Type B pancreatic cell (in vitro differentiated cells): ENCODE measurements around the gene PIN1. TPM values are rescaled to one million over a fixed set of nuclear protein-coding genes. Genes with fewer than 3 reads are reported as not detected.
"Not testable (repeated sequence)": the region's sequence is repeated elsewhere in the genome, so short reads cannot be mapped to it uniquely, and the experiment has no call there.

ENCODE experiments used
- DNase-seq: peaks from one replicate; pipeline ENCODE4 v3.0.0; 2021; ENCODE audit warnings: mixed read lengths; ENCODE audit not compliant: unreplicated experiment; ENCODE audit errors: extremely low spot score
- H3K27ac Mint-ChIP-seq: 2 replicates; pipeline ENCODE4 v1.8.0; 2021; ENCODE audit warnings: mild to moderate bottlenecking, mixed read lengths
- H3K27me3 Mint-ChIP-seq: 2 replicates; pipeline ENCODE4 v1.8.0; 2021; ENCODE audit warnings: mixed read lengths
- H3K36me3 Mint-ChIP-seq: 2 replicates; pipeline ENCODE4 v1.8.0; 2021; ENCODE audit warnings: mixed read lengths
- H3K4me1 Mint-ChIP-seq: one replicate; pipeline ENCODE4 v1.8.0; 2021; ENCODE audit warnings: mixed read lengths; ENCODE audit not compliant: unreplicated experiment
- H3K4me3 Mint-ChIP-seq: 2 replicates; pipeline ENCODE4 v1.8.0; 2021; ENCODE audit warnings: mild to moderate bottlenecking, mixed read lengths
- H3K9me3 Mint-ChIP-seq: 2 replicates; pipeline ENCODE4 v1.8.0; 2021; ENCODE audit warnings: mixed read lengths
- long read RNA-seq: library from polyadenylated mRNA; unstranded; transcript quantifications from one replicate; pipeline ENCODE4 v2.0.0, GENCODE V29; 2020
- total RNA-seq: library from RNA; stranded (reverse); gene quantifications from 2 replicates; pipeline ENCODE4 v1.2.1, GENCODE V29; 2021; ENCODE audit warnings: low replicate concordance
- TF ChIP-seq, protein P1 (sequence below): fragments of 200-600 bp; sonication (generic); conservative IDR thresholded peaks from 2 replicates; pipeline ENCODE4 v1.5.0; 2021; ENCODE audit warnings: antibody characterized with exemption, mild to moderate bottlenecking

The PIN1 gene
- total RNA-seq: 59.9 and 69.6 TPM in 2 replicates
- long read RNA-seq, partial matches to known transcripts: 2 of 6 reads
- long read RNA-seq, other reads (novel, unspliced or antisense): 0 of 6 reads

DNA sequence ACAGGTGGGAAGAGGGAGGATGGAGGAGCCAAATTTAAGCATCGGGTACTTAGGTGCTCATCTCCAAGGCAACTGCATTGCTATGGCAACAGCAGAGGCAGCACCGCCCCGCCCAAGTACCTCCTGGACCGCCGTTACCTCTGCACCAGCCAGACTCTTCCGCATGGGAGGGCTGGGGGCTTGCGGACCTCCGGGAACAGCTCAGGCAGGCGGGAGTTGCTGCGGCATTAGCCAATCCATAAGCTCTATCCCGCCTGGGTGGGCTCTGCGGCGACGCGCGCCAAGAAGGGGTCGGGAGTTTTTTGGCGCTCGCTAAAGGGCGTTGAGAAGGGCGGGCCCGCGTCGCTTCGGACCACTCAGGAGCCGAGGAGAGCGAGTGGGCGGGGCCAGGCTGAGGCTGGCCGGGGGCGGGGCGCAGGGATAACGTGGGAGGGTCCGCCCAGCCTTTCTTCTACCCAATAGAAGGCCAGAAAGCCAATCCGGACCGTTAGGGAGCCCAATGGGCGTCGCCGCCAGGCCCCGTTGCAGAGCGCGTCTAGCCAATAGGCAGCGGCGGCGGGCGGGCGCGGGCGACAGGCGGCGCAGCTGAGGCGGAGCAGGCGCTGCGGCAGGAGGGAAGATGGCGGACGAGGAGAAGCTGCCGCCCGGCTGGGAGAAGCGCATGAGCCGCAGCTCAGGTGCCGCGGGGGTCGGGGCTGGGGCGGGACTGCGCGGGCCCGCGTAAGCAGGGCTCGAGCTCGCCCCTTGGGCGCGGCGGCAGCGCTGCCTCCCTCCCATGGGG, at the start of gene PIN1:
PIN1 (plus strand) TSS at position 593 of the 781 bp plus-strand sequence; CDS start at position 620, 27 bp downstream.
- TF ChIP-seq, protein P1, sequence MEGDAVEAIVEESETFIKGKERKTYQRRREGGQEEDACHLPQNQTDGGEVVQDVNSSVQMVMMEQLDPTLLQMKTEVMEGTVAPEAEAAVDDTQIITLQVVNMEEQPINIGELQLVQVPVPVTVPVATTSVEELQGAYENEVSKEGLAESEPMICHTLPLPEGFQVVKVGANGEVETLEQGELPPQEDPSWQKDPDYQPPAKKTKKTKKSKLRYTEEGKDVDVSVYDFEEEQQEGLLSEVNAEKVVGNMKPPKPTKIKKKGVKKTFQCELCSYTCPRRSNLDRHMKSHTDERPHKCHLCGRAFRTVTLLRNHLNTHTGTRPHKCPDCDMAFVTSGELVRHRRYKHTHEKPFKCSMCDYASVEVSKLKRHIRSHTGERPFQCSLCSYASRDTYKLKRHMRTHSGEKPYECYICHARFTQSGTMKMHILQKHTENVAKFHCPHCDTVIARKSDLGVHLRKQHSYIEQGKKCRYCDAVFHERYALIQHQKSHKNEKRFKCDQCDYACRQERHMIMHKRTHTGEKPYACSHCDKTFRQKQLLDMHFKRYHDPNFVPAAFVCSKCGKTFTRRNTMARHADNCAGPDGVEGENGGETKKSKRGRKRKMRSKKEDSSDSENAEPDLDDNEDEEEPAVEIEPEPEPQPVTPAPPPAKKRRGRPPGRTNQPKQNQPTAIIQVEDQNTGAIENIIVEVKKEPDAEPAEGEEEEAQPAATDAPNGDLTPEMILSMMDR: peak; percentile 68
- Mint-ChIP-seq H3K4me3 (peak within 1 kb of the TSS; percentile 93), H3K4me1 (peaks cover 4% of the 10 kb centered on the region), H3K27me3 (no peaks in the 10 kb centered on the region), H3K36me3 (peaks cover 3% of the 10 kb centered on the region), H3K27ac (peak within 1 kb of the TSS; percentile 83), H3K9me3 (no peaks in the 10 kb centered on the region)
- DNase-seq: peak; percentile 99

DNA sequence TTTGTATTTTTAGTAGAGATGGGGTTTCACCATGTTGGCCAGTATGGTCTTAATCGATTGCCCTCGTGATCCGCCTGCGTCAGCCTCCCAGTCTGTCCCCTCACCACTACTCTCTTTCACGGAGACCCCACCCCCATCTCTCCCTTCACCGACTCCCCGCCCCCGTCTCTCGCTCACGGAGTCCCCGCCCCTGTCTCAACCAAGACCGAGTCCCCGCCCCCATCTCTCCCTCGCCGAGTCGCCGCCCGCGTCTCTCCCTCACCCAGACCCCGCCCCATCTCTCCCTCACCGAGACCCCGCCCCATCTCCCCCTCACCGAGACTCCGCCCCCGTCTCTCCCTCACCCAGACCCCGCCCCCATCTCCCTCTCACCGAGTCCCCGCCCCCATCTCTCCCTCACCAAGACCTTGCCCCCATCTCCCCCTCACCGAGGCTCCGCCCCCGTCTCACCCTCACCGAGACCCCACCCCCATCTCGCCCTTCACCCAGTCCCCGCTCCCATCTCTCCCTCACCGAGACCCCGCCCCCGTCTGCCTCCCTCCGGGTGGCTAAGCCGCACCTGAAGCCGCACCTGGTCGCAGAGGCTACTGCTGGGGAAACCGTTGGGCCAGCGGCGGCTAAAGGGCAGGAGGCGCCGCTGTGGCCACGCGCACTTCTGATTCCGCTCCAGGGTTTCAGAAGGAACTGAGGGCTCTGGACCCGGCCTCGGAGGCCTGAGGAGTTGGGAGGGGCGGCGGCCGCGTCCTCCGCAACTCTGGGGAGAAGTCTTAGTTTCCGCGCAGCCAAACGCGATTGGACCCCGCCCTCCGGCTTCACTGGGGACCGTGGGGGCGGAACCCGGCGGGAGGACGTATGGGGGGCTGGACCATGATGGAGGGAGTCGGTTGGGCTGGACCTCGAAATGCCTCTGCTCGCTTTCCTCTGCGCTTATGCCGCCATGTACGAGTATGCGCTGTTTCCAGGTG, 49.5 kb upstream of the PIN1 start:
- Mint-ChIP-seq H3K27me3 (no peaks in the 10 kb centered on the region), H3K36me3 (peaks cover 3% of the 10 kb centered on the region), H3K4me3 (peak overlapping the region; percentile 95), H3K4me1 (peaks cover 28% of the 10 kb centered on the region), H3K9me3 (no peaks in the 10 kb centered on the region), H3K27ac (peak overlapping the region; percentile 98)
- peak; percentile 97 for DNase-seq
- TF ChIP-seq, protein P1: no peak

DNA sequence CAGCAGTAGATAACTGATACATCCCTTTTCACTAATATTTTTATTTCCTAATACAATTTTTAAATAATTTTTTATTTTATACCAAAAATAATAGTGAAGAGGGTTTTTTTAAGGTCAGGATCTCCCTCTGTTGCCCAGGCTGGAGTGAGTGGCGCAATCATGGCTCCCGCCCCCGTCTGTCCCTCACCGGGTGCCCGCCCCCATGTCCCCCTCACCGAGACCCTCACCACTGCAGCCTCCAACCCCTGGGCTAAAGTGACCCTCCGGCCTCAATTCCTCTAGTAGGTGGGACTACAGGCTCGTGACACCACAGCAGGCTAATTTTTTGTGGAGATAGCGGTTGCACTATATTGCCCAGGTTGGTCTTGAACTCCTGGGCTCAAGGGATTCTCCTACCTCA, 48.8 kb upstream of the PIN1 start:
- H3K4me1 Mint-ChIP-seq: peaks cover 30% of the 10 kb centered on the region
- H3K36me3 Mint-ChIP-seq: no peaks in the 10 kb centered on the region
- no peaks in the 10 kb centered on the region for H3K9me3 Mint-ChIP-seq
- H3K4me3 Mint-ChIP-seq: peak overlapping the region; percentile 95
- peak overlapping the region; percentile 98 for H3K27ac Mint-ChIP-seq
- no peak for DNase-seq
- TF ChIP-seq, protein P1: no peak
- H3K27me3 Mint-ChIP-seq: no peaks in the 10 kb centered on the region

DNA sequence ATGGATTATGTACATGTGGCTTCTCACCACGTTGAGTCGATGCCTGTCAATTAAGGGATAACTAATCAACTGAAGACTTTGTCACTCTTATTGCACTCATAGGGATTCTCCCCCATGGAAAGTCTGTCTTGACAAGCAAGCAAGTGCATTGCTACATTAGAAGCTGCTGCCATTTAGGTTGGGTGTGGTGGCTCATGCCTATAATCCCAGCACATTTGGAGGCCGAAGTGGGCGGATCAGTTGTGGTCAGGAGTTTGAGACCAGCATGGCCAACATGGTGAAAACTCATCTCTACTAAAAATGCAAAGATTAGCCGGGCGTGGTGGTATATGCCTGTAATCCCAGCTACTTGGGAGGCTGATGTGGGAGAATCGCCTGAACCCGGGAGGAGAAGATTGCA, 48.3 kb upstream of the PIN1 start:
- H3K27me3 Mint-ChIP-seq: no peaks in the 10 kb centered on the region
- peak overlapping the region; percentile 79 for H3K4me3 Mint-ChIP-seq
- DNase-seq: no peak
- H3K27ac Mint-ChIP-seq: peak overlapping the region; percentile 98
- H3K36me3 Mint-ChIP-seq: no peaks in the 10 kb centered on the region
- TF ChIP-seq, protein P1: no peak
- H3K9me3 Mint-ChIP-seq: no peaks in the 10 kb centered on the region
- peaks cover 33% of the 10 kb centered on the region for H3K4me1 Mint-ChIP-seq

DNA sequence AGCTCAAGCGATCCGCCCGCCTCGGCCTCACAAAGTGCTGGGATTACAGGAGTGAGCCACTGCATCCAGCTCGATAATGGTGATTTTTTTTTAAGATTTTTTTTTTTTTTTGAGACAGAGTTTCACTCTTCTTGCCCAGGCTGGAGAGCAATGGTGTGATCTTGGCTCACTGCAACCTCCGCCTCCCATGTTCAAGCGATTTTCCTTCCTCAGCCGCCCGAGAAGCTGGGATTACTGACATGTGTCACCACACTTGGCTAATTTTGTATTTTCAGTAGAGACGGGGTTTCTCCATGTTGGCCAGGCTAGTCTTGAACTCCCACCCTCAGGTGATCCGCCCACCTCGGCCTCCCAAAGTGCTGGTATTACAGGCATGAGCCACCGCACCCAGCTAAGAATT, 46.5 kb upstream of the PIN1 start:
- H3K27ac Mint-ChIP-seq, H3K27me3 Mint-ChIP-seq, H3K36me3 Mint-ChIP-seq, H3K4me3 Mint-ChIP-seq, DNase-seq, H3K9me3 Mint-ChIP-seq: not testable (repeated sequence)
- H3K4me1 Mint-ChIP-seq: peaks cover 38% of the 10 kb centered on the region
